ENCODE data around the gene UBA1. TPM values are rescaled to one million over a fixed set of nuclear protein-coding genes. Genes with fewer than 3 reads are reported as not detected.

The UBA1 gene
- total and polyA plus RNA-seq, 2 of the 8 experiments (the other 6 are each of a cell fraction or from before 2014, with no cell fraction given) = 313 to 458 TPM

GRCh38 chrX:47189906-47190305, 3.7 kb upstream of the UBA1 start:
- peak overlapping the region in 1 of 4 experiments; percentile 86; a peak in 1 of 8 replicates for H3K4me3 ChIP-seq (ENCODE audit: extremely low read depth in 1 of 4, insufficient read depth in 2 of 4, low read depth in 3 of 4, low read length in 4 of 4)
- CTCF ChIA-PET (ENCODE audit: partially characterized antibody) = interaction anchor here (0.9 kb wide), 1 partner anchor 334 kb away, joined by 3 read pairs; no protein-coding TSS in a partner anchor
- no peak overlapping the region for H3K27ac ChIP-seq (ENCODE audit: low read depth, low read length)
- H4K5ac ChIP-seq (ENCODE audit: insufficient read length, low read depth, low read length) = no peak overlapping the region
- no peak overlapping the region for H3K18ac ChIP-seq (ENCODE audit: extremely low read depth, low read length)
- DNase-seq (ENCODE audit: low read depth in 1 of 2, low spot score in 2 of 2) (no peak), FAIRE-seq (no peak)
- POLR2A ChIA-PET (ENCODE audit: partially characterized antibody) = interaction anchor here (0.7 to 2.0 kb wide), 8 partner anchors 13 to 193 kb away, joined by 3 to 11 read pairs (median 4); partner anchors contain the start of genes CDK16 and USP11
- peaks cover 2 to 7% of the 10 kb centered on the region in 2 experiments for H4K20me1 ChIP-seq (replicated peaks in 1 of 2; ENCODE audit: control insufficient read depth in 1 of 2, insufficient read depth in 2 of 2, low read length in 2 of 2)
- peaks cover 0 to 20% (median 6%) of the 10 kb centered on the region in 4 experiments; a peak in 5 of 8 replicates for H3K36me3 ChIP-seq (ENCODE audit: control insufficient read depth in 2 of 4, insufficient read depth in 4 of 4, low read length in 3 of 4)
- no peak overlapping the region for H3K23ac ChIP-seq (ENCODE audit: insufficient read length)
- H2BK5ac ChIP-seq (ENCODE audit: low read depth, low read length) = no peak overlapping the region
- H3K4ac ChIP-seq (replicated peaks; ENCODE audit: insufficient read length, low read depth, low read length) = no peak overlapping the region
- peaks cover 3 to 11% of the 10 kb centered on the region in 2 experiments; a peak in 2 of 4 replicates for H3K79me2 ChIP-seq (ENCODE audit: control insufficient read depth in 1 of 2, insufficient read depth in 2 of 2, low read length in 2 of 2)
- no peaks in the 10 kb centered on the region for H3K79me1 ChIP-seq (ENCODE audit: low read depth, low read length)
- peak overlapping the region in 1 of 2 experiments; percentile 93; a peak in 2 of 4 replicates for H3K4me2 ChIP-seq (ENCODE audit: insufficient read depth in 1 of 2, low read depth in 2 of 2, low read length in 2 of 2)
- H2AK5ac ChIP-seq (ENCODE audit: low read depth, low read length) = no peak overlapping the region
- WGBS, 2 experiments (ENCODE audit: extremely low coverage in 1 of 2, insufficient coverage in 1 of 2, insufficient read length in 1 of 2, insufficient replicate concordance in 2 of 2, low coverage in 1 of 2, low lambda C conversion rate in 2 of 2, missing lambda C conversion rate in 1 of 2) = 66% methylated on average over 19 of the region's 19 CpGs; no CpG with 5 or more reads in 1 of the 2 experiments
- no peak overlapping the region for H4K91ac ChIP-seq (replicated peaks; ENCODE audit: insufficient read length, low read length)
- H3K14ac ChIP-seq (ENCODE audit: insufficient read length) = no peak overlapping the region
- H4K8ac ChIP-seq (ENCODE audit: extremely low read depth, insufficient read depth, low read length) = no peak overlapping the region
- H3K4me1 ChIP-seq (replicated peaks in 1 of 4; ENCODE audit: control insufficient read depth in 3 of 4, insufficient read depth in 4 of 4, low read length in 3 of 4) = peaks cover 0 to 7% (median 5%) of the 10 kb centered on the region in 4 experiments; a peak in 6 of 7 replicates
- H2BK20ac ChIP-seq (ENCODE audit: low read length) = no peak overlapping the region
- no peak overlapping the region for H2BK15ac ChIP-seq (ENCODE audit: low read length)
- H3K9me3 ChIP-seq (ENCODE audit: insufficient read depth in 2 of 2, low read depth in 1 of 2, low read length in 1 of 2) = no peaks in the 10 kb centered on the region
- no peak overlapping the region for H2BK120ac ChIP-seq (replicated peaks; ENCODE audit: low read depth, low read length)
- H3K9ac ChIP-seq (replicated peaks in 1 of 4; ENCODE audit: extremely low read depth in 1 of 4, low read depth in 3 of 4, low read length in 3 of 4) = no peak overlapping the region
- no peak overlapping the region for H2AFZ ChIP-seq (ENCODE audit: low read length)
- peaks cover 2% of the 10 kb centered on the region; the same call in 1 of the 2 replicates for H3K23me2 ChIP-seq (ENCODE audit: low read depth, low read length)
- H3K27me3 ChIP-seq (replicated peaks in 1 of 4; ENCODE audit: control insufficient read depth in 3 of 4, extremely low read depth in 1 of 4, insufficient read depth in 3 of 4, low read length in 3 of 4) = no peaks in the 10 kb centered on the region
- H3K56ac ChIP-seq (replicated peaks; ENCODE audit: insufficient read length, low read depth, low read length) = no peak overlapping the region
- H2BK12ac ChIP-seq (ENCODE audit: low read depth, low read length) = no peak overlapping the region
- no peak for TF ChIP-seq TAF7 (optimal IDR thresholded peaks at IDR 0.05; ENCODE audit: borderline replicate concordance, low read depth, low read length)
- no peak for TF ChIP-seq EGR1 (IDR thresholded peaks at IDR 0.05; ENCODE audit: borderline replicate concordance, low read depth, low read length)
- TF ChIP-seq USF2 (IDR thresholded peaks at IDR 0.05; ENCODE audit: low read length) = no peak
- no peak for TF ChIP-seq KDM4A (IDR thresholded peaks at IDR 0.05; ENCODE audit: low read depth, low read length, severe bottlenecking)
- TF ChIP-seq ATF3 (IDR thresholded peaks at IDR 0.05; ENCODE audit: insufficient read depth, low read depth, low read length) = no peak
- TF ChIP-seq CBX5 (IDR thresholded peaks at IDR 0.05; ENCODE audit: low read depth, low read length) = no peak
- no peak for TF ChIP-seq SIRT6 (IDR thresholded peaks at IDR 0.05; ENCODE audit: low read length)
- TF ChIP-seq RAD21 (IDR thresholded peaks at IDR 0.05 in 1 of 2, conservative IDR thresholded peaks at IDR 0.05 in 1 of 2; ENCODE audit: low read depth in 2 of 2, low read length in 2 of 2) = no peak
- no peak for TF ChIP-seq SRF (IDR thresholded peaks at IDR 0.05; ENCODE audit: low read depth, low read length)
- no peak for TF ChIP-seq SP4 (IDR thresholded peaks at IDR 0.05; ENCODE audit: low read length)
- no peak for TF ChIP-seq JUN (IDR thresholded peaks at IDR 0.05; ENCODE audit: low read depth, low read length)
- no peak for TF ChIP-seq POU5F1 (IDR thresholded peaks at IDR 0.05; ENCODE audit: low read depth, low read length)

Data from H1 (cell line).